NOMO-1 treated with dmso at 0.1 percent for 144 hours (cell line): ENCODE measurements around the gene GRIK4.

Experiments used
- DNase-seq: peaks from one replicate; lab custom pipeline; 2025; ENCODE audit not compliant: unreplicated experiment; lab: John Stamatoyannopoulos, UW

Gene GRIK4

DNA sequence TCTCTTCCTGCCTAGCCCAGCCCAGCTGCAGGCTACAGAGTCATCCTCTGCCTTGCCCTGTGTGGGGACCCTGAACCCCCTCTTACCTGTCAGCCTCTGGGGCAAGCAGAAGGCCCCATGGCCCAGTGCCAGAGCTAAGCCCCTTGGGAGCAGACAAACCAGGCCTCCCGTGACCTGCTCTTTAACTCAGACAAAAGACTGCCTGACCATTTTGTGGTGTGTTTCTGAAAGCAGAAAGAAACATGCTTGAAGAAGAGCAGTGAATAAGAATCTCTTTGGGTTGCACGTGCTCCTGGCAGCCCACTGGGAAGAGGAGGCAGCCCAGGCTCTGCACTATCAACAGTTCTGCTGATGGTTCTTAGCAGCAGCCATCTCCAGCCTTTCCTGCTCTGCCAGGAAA lies 118.6 kb downstream of the GRIK4 start:
- DNase-seq: no peak

DNA sequence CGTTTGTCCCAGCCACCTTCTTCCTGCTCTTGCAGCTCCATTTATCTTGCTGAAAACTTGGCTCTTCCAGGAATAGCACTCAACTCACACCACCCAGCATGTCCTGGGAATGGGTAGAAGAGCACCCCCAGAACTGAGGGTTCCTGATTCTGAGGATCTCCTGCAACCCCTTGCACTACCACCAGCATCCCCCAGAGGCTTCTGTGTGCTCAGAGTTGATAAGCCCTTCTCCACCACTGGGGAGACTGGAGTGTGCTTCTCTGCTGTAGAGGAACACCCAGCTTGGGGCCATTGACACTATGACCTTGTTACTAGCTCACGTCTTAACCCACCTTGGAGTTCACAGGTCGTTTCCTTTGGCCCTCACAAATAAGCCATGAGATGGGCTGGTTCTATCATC lies 121.0 kb downstream of the GRIK4 start:
- DNase-seq: no peak

DNA sequence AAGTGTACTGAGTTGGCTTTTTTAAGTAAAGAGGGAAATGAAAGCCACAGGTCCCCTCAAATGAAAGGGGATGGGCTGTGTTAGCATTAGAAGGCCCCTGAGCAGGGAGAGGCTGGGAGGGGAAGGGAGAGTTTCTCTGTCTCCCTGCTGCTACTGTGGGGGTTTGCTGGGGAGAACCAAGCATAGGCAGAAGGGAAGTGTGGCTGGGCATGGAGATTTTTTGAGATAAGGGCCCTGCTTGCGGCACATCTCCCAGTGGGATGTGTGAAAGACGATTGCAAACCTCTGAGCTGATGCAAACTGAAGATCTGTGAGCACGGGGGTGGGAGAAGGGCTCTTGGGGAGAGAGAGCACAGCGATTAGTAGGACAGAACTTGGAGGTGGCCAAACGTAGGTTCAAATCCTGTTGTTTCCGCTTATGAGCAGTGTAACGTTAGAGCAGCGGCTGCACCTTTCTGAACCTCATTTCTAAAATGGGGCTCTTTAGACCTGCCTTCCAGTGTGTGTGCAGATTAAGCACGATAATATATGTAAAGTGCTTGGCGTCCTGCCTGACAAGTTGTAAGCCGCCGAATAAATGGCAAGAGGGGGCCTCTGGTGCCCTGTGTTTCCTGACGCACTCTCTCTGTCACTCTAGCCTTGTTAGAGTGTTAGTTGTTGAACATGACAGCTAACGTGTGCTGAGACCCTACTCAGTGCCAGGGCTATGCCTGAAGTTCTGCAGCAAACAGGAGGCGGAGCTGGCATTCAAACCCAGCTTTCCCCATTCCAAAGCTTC lies 122.3 kb downstream of the GRIK4 start:
- DNase-seq: no peak

DNA sequence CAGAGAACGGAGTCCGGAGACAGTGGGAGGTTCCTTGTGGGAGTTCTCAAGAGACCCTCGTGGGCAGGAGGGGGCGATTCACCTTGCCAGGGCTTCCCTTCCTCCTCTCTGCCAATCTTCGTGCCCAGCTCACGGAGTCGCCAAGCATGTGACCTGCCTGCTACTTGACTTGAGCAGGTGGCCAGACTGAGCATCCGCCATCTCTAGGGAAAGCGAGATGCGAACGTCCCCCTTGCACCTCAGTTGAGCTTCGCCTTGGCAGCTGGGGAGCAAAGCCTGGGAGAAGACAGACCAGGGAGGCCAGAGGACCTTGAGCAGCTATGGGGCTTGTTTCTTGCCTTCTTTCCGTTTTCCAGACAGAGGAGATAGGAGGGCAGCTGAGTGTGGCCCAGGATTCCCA lies 123.2 kb downstream of the GRIK4 start:
- DNase-seq: no peak

DNA sequence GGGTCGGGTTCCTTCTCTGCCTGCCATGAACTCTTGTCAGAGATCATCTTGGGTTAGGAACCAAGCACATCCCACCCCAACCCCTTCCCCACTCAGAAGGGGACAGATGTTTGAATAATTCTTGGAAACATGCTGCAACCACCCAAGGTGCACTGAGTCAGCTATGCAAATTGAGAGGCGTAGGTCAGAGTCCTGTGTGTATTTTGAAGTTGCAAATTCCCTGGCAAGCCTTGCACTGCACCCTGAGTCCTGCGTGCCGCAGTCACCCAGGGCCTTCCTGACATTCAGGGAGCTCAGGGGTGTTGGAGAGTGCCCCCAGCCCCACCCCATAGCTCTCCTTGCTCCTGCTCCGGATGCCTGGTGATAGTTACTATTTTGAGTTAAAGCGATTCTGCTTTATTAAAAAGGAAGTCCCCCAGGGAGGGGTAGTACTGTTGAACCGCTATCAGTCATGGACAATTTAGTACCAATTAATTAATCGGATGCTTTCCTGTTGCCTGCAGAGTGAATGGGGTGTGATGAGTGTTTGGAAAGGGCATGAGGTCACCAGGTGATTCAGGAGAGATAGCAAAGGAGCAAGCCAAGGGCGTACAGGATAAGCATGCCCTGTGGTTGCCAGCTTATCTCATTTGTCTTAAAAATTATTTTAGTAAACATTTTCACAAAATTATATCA lies 123.7 kb downstream of the GRIK4 start:
- DNase-seq: no peak

DNA sequence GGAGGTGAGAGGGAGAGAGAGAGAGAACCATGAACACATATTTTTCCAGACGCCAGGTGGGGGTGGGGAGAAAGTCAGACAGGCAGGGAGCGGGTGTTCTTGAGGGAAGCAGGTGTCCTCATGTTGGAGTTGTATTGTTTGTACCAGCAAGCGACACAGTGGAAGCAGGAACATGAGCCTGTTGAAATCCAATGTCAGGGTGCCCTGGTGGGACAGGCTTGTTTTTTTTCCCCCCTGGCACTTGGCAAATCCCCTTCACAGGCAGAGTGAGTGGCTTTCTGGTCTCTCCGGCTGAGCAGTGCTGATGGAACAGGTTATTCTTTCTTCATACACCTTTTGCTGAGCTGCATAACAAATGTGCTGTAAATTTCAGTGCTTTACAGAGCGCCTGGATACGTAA lies 125.6 kb downstream of the GRIK4 start:
- DNase-seq: no peak

DNA sequence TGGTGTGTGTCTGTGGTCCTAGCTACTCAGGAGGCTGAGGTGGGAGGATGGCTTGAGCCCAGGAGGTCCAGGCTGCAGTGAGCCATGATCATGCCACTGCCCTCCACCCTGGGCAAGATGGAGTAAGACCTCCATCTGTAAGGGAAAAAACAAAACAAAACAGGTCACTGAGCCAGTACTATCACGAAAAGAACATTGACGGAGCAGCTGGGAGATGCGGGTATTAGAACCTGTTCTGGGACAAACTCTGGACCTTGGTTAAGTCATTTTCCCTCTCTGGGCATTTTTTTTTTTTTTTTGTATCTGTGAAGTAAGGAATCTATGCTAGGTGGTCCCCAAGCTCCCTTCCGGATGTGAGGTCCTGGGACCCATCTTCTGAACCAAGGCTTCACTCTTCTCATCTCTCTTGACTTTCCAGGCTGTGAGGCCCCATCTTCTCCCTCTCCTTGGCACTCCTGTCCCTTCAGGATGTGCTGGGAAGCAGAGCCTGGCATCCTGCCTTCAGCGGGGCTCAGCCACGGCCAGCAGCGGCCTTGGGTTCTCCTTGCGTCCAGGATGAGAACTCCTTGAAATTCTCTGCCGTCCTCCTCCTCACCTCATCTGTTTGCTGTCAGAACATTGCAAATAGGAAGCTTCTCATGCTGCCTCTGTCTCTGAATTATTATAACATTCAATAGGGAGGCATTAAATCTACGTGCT lies 130.8 kb downstream of the GRIK4 start:
- no peak for DNase-seq

DNA sequence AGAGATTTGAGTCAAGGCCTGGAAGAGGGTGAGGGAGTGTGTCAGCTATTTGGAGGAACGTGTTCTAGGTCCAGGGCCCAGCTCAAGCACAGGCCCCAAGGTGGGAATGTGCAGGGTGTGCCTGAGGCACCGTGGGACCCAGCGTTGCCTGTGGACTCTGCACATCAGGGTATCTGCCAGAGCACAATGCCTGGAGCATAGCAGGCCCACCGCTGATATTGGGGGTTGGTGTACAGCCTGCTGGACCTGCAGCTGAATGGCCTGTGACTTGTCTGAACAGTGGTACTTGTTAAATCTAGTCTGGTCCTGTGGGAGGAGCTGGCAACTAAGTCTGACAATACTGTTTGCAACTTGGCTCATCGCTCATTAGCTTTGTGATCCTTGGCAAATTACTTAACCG lies 131.7 kb downstream of the GRIK4 start:
- DNase-seq: no peak

DNA sequence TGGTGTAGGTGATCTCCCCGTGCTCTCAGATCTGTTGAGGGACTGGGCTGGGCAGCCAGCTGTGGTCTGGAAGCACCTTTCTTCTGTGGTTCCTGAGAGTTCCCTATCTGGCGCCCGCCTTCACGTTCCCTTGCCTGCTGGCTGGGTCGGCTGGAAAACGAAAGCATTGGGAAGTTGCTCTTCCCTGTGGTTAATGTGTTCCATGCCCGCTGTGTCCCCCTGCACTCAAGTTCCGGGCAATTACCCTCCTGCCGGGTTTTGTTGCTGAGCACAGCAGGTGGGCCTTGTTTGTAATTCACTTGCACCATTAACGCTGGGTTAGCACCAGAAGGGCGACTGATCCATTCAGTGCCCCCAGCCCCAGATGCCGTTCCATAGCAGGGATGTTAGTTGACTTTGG lies 134.1 kb downstream of the GRIK4 start:
- DNase-seq: no peak

DNA sequence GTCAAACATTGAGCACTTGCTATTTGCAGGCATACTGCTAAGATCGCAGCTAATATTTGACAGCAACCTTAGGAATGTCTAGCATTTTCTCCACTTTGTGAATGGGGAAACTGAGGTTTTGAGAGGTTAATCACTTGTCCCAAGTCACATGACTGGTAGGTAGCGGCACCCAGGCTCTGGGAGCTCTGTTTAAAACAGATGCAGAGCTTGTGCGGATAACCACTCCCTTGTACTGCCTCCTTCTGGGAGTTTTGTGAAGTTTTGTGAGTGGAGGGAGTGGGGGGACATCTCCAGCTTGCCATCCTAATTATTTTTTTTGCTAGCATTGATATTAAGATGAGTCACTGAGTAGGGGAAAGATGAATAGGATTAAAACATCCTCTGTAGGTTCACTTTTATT lies 134.7 kb downstream of the GRIK4 start:
- no peak for DNase-seq

DNA sequence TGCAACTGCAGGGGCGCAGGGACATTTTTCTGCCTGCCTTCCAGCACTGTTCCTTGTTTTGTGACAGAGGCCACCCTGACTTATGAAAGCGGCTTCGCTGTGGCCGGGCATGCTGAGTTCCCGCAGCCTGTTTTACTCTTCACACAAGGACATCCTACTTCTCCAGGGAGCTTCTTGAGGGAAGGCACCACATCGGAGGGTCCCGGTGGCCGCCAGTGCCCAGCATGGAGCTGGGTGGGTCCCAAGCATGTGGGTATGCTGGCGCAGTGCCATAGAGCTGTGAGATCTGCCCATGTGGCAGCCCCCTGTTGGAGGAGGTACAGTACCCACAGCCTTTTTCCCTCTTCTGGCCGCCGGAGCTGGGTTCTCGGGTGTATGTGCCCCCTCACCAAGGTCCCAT lies 136.1 kb downstream of the GRIK4 start:
- no peak for DNase-seq

DNA sequence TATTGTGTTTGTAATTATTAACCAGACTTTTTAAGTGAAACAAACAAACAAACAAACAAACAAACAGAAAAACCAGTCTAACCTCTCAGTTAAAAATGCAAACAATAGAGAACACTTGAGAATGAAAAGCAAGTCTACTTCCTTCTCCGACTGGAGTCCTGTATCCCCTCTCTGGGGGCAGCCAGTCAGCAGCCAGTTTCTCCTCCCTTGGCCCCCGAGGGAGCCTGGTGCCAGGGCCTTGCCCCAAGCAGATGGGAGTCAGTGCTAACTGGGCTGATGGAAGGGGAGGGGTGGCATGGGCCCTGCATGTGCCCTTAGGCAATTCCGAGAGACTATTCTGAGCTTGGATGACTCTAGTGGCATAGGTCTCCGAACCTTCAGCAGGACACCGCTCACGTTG lies 137.2 kb downstream of the GRIK4 start:
- no peak for DNase-seq

DNA sequence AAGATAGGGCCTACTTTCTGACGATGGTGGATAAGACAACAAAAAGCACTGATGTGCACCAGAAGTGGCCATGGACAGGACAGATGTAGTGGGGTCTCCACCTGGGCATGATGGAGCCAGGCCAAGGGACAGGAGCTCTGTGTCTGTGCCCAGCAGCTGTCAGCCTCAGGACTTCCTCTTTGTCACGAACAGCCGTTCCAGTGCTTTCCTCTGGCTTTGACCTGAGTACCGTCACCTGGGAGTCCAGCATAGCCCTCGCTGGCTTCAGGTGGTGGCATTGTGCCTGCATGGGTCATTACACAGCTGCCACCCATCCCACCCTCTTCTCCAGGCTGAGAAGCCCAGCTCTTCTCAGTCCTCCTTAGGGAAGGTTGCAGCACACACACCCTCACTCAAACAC lies 137.8 kb downstream of the GRIK4 start:
- DNase-seq: no peak

DNA sequence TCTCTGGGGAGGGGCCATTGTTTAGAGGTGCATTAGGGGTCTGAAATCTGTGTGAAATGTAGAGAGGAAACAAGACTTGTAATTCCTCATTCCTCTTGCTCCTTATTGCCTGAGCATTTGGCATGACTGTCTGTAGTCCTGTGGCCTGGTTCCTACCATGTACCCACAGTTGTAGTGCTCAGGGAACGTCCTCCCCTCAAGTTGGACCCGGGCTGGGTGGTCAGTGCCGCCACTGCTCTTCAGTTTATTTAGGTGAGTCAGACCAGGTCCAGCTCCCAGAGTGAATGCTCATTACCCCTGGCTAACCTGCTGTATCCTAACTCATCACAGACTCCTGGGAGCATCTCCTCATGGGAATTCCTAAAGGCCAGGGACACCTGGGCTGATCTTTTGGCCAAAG lies 139.8 kb downstream of the GRIK4 start:
- no peak for DNase-seq

DNA sequence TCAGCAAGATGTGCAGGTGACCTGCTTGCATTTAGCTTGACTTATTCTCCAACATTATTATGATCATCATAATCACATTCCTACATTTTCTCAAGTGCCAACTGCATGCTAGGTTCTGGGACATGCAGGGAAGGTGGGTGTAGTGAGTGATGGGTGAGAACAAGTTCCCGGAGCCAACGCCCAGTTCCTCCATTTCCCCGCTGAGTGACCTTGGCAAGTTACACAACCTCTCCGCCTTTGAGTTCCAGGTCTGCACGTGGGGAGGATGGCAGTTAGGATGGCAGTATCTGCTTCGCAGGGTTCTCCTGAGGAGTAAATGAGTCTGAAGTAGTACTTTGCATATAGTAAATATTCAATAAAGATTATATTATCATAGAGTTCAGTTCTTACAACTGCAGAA lies 140.3 kb downstream of the GRIK4 start:
- DNase-seq: no peak

DNA sequence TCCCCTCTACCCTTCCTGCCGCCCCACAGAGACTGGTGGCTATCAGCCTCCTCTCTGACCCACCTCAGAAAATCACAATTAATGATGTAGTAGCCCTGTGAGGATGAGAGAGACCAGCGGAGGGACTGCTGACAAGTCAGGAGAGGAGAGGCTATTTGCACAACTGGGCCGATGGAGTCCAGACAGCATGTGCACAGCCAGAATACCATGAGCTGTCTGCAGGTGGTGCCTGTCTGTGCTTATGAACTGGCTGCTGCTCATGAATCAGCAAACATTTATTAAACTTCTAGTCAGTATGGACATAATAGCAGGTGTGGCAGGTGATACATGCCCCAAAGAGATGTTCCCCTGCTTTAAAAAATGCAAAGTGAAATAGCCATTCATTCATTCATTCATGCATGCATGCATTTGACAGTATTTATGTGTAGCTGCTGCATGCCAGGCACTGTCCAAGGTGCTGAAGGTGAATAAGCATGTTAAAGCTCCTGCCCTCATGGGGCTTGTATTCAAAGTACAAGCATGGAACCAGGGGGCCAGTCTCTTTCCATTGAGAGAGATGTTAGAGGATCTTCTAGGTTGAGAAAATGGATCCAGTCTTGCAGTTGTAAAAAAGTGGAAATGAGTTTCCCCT lies 141.3 kb downstream of the GRIK4 start:
- DNase-seq: no peak

DNA sequence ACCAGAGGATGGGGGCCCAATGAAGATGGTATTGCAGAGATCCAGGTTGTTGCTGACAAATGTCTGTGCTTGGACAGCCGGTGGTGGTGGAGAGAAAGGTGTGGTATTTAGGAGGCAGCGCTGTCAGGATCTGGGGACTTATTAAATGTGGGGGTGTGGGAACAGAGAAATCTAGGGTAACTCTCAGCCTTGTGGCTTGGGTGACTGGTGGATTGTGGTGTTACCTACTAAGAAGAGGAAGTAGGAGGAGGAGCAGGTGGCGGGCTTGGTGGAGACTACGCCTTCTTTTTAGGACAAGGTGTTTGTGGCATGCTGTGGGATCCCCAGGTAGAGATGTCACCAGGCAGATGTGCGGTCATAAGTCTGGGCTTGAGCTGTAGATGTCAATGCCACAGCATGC lies 144.0 kb downstream of the GRIK4 start:
- DNase-seq: no peak

DNA sequence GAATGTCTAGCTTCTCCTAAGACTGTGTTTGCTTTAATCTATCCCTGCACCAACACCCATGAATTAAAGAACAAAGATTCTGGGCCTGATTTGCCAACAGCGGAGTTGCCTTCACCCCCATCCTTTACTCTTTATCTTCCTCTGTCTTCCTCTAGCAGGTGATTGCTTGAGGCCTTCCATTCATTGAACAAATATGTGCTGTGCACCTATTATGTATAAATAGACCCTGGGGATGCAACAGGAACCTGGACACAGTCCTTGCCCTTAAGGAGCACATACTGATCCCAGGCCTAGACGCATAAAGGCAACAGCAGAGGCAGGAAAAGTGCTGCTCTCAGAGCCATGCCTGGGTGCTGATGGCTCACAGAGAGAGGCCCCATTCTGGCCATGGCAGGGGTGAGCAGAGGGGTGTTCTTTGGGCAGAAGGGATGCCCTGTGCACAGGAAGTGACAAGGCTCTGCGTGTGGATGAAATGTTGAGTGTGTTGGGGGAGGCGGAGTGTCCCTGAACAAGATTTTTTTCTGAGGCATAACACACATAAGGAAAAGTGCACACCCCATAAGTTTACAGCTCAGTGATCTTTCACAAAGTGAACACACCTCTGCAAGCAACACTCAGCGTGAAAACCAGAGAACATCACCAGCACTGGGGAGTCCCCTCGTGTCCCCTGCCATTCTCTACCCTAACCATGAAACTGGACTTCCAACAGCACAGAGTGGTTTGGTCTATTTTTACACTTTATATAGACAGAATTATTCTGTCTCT lies 145.9 kb downstream of the GRIK4 start:
- DNase-seq: no peak

DNA sequence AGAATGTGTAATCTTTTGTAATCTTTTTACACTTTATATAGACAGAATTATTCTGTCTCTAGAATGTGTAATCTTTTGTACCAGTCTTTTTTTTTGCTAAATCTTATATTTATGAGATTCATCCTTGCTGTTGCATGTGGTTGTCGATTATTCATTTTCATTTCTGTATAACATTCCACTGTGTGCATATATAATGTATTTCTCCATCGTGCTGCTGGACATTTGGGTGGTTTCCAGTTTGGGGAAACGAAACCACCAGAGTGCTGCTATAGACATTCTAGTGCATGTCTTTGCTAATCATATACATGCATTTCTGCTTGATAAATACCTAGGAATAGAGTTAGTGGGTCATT lies 146.5 kb downstream of the GRIK4 start:
- DNase-seq: peak; percentile 21

DNA sequence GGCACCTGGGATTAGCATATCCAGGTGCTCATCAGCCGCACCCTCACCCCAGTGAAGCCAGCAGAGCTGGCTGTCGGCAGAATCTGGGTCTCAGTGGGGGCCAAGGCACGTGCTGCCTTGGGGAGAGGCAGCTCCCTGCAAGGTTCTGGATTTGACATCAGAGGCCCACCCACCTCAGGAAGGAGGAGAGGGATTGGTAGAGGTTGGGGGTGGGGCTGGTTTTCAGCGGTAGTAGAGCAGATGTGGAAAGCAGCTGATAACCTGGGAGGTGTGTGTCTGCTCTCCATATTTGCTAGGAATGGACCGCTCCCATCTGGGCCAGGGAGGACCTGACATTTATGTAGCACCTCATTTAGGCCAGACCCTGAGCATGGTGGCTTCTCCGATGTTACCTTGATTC lies 147.5 kb downstream of the GRIK4 start:
- no peak for DNase-seq

DNA sequence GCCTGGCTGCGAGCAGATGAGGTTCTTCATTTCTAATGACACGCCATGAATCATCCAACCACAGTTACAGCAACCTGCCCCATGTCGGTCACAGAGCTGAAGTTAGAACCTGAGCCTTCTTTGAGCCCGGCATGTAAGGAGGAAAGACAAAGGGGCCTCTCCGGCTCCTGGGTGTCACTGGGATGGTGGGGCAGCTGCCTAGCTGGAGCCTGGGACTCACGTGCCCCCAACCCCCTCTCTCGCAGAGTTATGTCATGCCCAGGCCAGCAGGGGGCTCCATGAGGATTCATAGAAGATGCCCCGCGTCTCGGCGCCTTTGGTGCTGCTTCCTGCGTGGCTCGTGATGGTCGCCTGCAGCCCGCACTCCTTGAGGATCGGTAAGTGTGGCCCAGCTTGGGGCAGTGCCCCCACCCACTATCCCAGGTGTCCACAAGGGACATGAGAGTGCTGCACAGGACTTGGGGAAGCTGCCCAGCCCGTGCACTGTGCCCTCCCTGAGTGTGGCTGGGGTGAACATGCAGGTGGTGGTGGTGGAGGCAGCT lies 148.5 kb downstream of the GRIK4 start:
- DNase-seq: peak; percentile 27
